CD4-positive, alpha-beta T cell treated with Interleukin-21 for 1 hour (primary cell): ENCODE results near the gene PTPN22.
A peak's percentile ranks its signal among the peaks of the same experiment; 100 is the strongest.

Source experiments
- DNase-seq: peaks from one replicate; pipeline ENCODE4 v3.0.0-alpha.2; 2020

PTPN22 gene

GRCh38 chr1:113871597-113872113 lies at the start of gene PTPN22:
TSS of gene PTPN22 (minus strand) at chr1:113871712.
- DNase-seq, result peak; percentile 90

GRCh38 chr1:113918243-113918642 lies 46.7 kb upstream of the PTPN22 start:
- no peak for DNase-seq

GRCh38 chr1:113917400-113918082 lies 46.0 kb upstream of the PTPN22 start:
- DNase-seq, result no peak

GRCh38 chr1:113916974-113917373 lies 45.5 kb upstream of the PTPN22 start:
- no peak for DNase-seq

- DNase-seq, result no peak
Observed at GRCh38 chr1:113913887-113914664, 42.6 kb upstream of the PTPN22 start.

- DNase-seq, result no peak
Observed at GRCh38 chr1:113913312-113913668, 41.8 kb upstream of the PTPN22 start.

GRCh38 chr1:113912594-113913311 lies 41.2 kb upstream of the PTPN22 start:
- DNase-seq, result no peak

GRCh38 chr1:113905435-113905861 lies 33.9 kb upstream of the PTPN22 start:
- no peak for DNase-seq

GRCh38 chr1:113904674-113905434 lies 33.3 kb upstream of the PTPN22 start, which contains the start of the genes AP4B1 and DCLRE1B:
TSS of gene AP4B1 (minus strand) at chr1:113904799. CDS start at chr1:113904717, 82 bp downstream.
TSS of gene DCLRE1B (plus strand) at chr1:113905326. CDS start at chr1:113905587, 261 bp downstream.
- peak; percentile 99 for DNase-seq

- no peak for DNase-seq
Observed at GRCh38 chr1:113904293-113904673, 32.8 kb upstream of the PTPN22 start.

GRCh38 chr1:113903501-113904292 lies 32.2 kb upstream of the PTPN22 start:
- peak; percentile 30 for DNase-seq

- DNase-seq, result no peak
Observed at GRCh38 chr1:113901191-113901590, 29.7 kb upstream of the PTPN22 start.

- DNase-seq, result no peak
Observed at GRCh38 chr1:113899111-113899510, 27.6 kb upstream of the PTPN22 start.

- no peak for DNase-seq
Observed at GRCh38 chr1:113898241-113898814, 26.8 kb upstream of the PTPN22 start.

- no peak for DNase-seq
Observed at GRCh38 chr1:113895961-113896360, 24.4 kb upstream of the PTPN22 start.

GRCh38 chr1:113895098-113895497 lies 23.6 kb upstream of the PTPN22 start:
- DNase-seq, result no peak

GRCh38 chr1:113893267-113893666 lies 21.8 kb upstream of the PTPN22 start:
- no peak for DNase-seq

GRCh38 chr1:113891631-113892220 lies 20.2 kb upstream of the PTPN22 start:
- no peak for DNase-seq

GRCh38 chr1:113890816-113891215 lies 19.3 kb upstream of the PTPN22 start:
- no peak for DNase-seq

GRCh38 chr1:113887402-113888175 lies 16.1 kb upstream of the PTPN22 start, which contains the start of gene BCL2L15:
TSS of gene BCL2L15 (minus strand) at chr1:113887581. CDS start at chr1:113887375, 206 bp downstream.
- DNase-seq, result no peak
